H1 (cell line): ENCODE results near the gene ZFHX2. TPM values are rescaled to one million over a fixed set of nuclear protein-coding genes. Genes with fewer than 3 reads are reported as not detected.
A peak's percentile ranks its signal among the peaks of the same experiment; 100 is the strongest.

Experiments used
- CTCF ChIA-PET: fragments of 300-600 bp; sonication (Branson Sonifier 250); formaldehyde crosslinking; loops from one replicate; lab custom pipeline; 2021; ENCODE audit not compliant: partially characterized antibody; lab: Charles Lee
- POLR2A ChIA-PET: fragments of 300-600 bp; sonication (Branson Sonifier 250); formaldehyde crosslinking; loops from one replicate; lab custom pipeline; 2021; ENCODE audit warnings: inconsistent platforms; ENCODE audit not compliant: partially characterized antibody; lab: Charles Lee
- DNase-seq, 2 experiments: peaks; one replicate each; pipeline versions ENCODE4 v3.0.0 to v3.0.0-alpha.2; 2010 to 2022; ENCODE audit warnings: low spot score in 2 of 2, low read depth in 1 of 2, mixed read lengths in 1 of 2
- FAIRE-seq: peaks from 2 replicates; lab custom pipeline; 2011; peaks lifted over from hg19 to GRCh38; lab: Jason Lieb, UNC
- H2AFZ ChIP-seq: 2 replicates; pipeline ENCODE4 v1.8.1; 2012; ENCODE audit warnings: low read length, inconsistent platforms
- H2AK5ac ChIP-seq: 2 replicates; pipeline ENCODE4 v1.6.1; 2013; ENCODE audit warnings: low read depth, low read length
- H2BK120ac ChIP-seq: replicated peaks from 2 replicates; pipeline ENCODE3; 2013; ENCODE audit warnings: low read depth, low read length, inconsistent platforms
- H2BK12ac ChIP-seq: 2 replicates; pipeline ENCODE4 v1.6.1; 2013; ENCODE audit warnings: low read depth, low read length
- H2BK15ac ChIP-seq: 2 replicates; pipeline ENCODE4 v1.6.1; 2013; ENCODE audit warnings: low read length
- H2BK20ac ChIP-seq: 2 replicates; pipeline ENCODE4 v1.6.1; 2013; ENCODE audit warnings: low read length
- H2BK5ac ChIP-seq: 2 replicates; pipeline ENCODE4 v1.6.1; 2013; ENCODE audit warnings: low read depth, low read length
- H3K14ac ChIP-seq: 2 replicates; pipeline ENCODE4 v1.6.1; 2013; ENCODE audit warnings: inconsistent platforms; ENCODE audit not compliant: insufficient read length
- H3K18ac ChIP-seq: 2 replicates; pipeline ENCODE4 v1.6.1; 2013; ENCODE audit warnings: low read length; ENCODE audit errors: extremely low read depth
- H3K23ac ChIP-seq: 2 replicates; pipeline ENCODE4 v1.6.1; 2013; ENCODE audit warnings: inconsistent platforms; ENCODE audit not compliant: insufficient read length
- H3K23me2 ChIP-seq: 2 replicates; pipeline ENCODE4 v1.6.1; 2013; ENCODE audit warnings: low read depth, low read length
- H3K27ac ChIP-seq: 2 replicates; pipeline ENCODE4 v1.6.1; 2011; ENCODE audit warnings: low read depth, low read length, inconsistent platforms
- H3K27me3 ChIP-seq, 4 experiments: replicated peaks in 1 of 4; 1 replicate in 1 of 4; 2 replicates in 3 of 4; pipeline versions ENCODE4 v1.6.1 to v1.8.1; 2011 to 2013; ENCODE audit warnings: low read length in 3 of 4, mild to moderate bottlenecking in 3 of 4, inconsistent platforms in 2 of 4, mixed read lengths in 2 of 4, moderate library complexity in 1 of 4; ENCODE audit not compliant: control insufficient read depth in 3 of 4, insufficient read depth in 3 of 4; ENCODE audit errors: extremely low read depth in 1 of 4
- H3K36me3 ChIP-seq, 4 experiments: 2 replicates each; pipeline versions ENCODE4 v1.6.1 to v1.8.1; 2011 to 2013; ENCODE audit warnings: mild to moderate bottlenecking in 4 of 4, low read length in 3 of 4, moderate library complexity in 2 of 4, control low read depth in 1 of 4, inconsistent platforms in 1 of 4; ENCODE audit not compliant: insufficient read depth in 4 of 4, control insufficient read depth in 2 of 4
- H3K4ac ChIP-seq: replicated peaks from 2 replicates; pipeline ENCODE3; 2013; ENCODE audit warnings: low read length, low read depth, mixed read lengths, inconsistent platforms; ENCODE audit not compliant: insufficient read length
- H3K4me1 ChIP-seq, 4 experiments: replicated peaks in 1 of 4; 1 replicate in 1 of 4; 2 replicates in 3 of 4; pipeline versions ENCODE4 v1.6.1 to v1.8.1; 2011 to 2013; ENCODE audit warnings: low read length in 3 of 4, inconsistent platforms in 2 of 4, mixed read lengths in 1 of 4; ENCODE audit not compliant: insufficient read depth in 4 of 4, control insufficient read depth in 3 of 4
- H3K4me2 ChIP-seq, 2 experiments: 2 replicates each; pipeline versions ENCODE4 v1.6.1 to v1.8.1; 2011 to 2013; ENCODE audit warnings: low read depth in 2 of 2, low read length in 2 of 2, control low read depth in 1 of 2, inconsistent platforms in 1 of 2, mild to moderate bottlenecking in 1 of 2; ENCODE audit not compliant: insufficient read depth in 1 of 2
- H3K4me3 ChIP-seq, 4 experiments: fragments of 200-600, 300-600 bp in 1 of 4; sonication (generic), shearing (Covaris generic), sonication (Bioruptor Twin) in 1 of 4; 2 replicates each; pipeline versions ENCODE4 v1.5.1 to v1.8.1; 2011 to 2016; ENCODE audit warnings: low read length in 4 of 4, low read depth in 3 of 4, control low read depth in 2 of 4, inconsistent platforms in 2 of 4, mild to moderate bottlenecking in 2 of 4, mixed read lengths in 1 of 4, moderate library complexity in 1 of 4; ENCODE audit not compliant: insufficient read depth in 2 of 4; ENCODE audit errors: extremely low read depth in 1 of 4
- H3K56ac ChIP-seq: replicated peaks from 2 replicates; pipeline ENCODE3; 2013; ENCODE audit warnings: low read depth, mild to moderate bottlenecking, mixed read lengths, low read length, inconsistent platforms; ENCODE audit not compliant: insufficient read length
- H3K79me1 ChIP-seq: 2 replicates; pipeline ENCODE4 v1.6.1; 2013; ENCODE audit warnings: low read depth, low read length, control low read depth
- H3K79me2 ChIP-seq, 2 experiments: 2 replicates each; pipeline versions ENCODE4 v1.6.1 to v1.8.1; 2012 to 2013; ENCODE audit warnings: low read length in 2 of 2, mild to moderate bottlenecking in 2 of 2, inconsistent platforms in 1 of 2; ENCODE audit not compliant: insufficient read depth in 2 of 2, control insufficient read depth in 1 of 2
- H3K9ac ChIP-seq, 4 experiments: replicated peaks in 1 of 4; 1 replicate in 1 of 4; 2 replicates in 3 of 4; pipeline versions ENCODE4 v1.6.1 to v1.8.1; 2011 to 2013; ENCODE audit warnings: low read depth in 3 of 4, low read length in 3 of 4, control low read depth in 2 of 4, mild to moderate bottlenecking in 2 of 4, moderate library complexity in 2 of 4, inconsistent platforms in 1 of 4; ENCODE audit errors: extremely low read depth in 1 of 4
- H3K9me3 ChIP-seq, 2 experiments: 2 replicates each; pipeline versions ENCODE4 v1.6.1 to v1.8.1; 2012 to 2013; ENCODE audit warnings: mild to moderate bottlenecking in 2 of 2, moderate library complexity in 2 of 2, control low read depth in 1 of 2, inconsistent platforms in 1 of 2, low read depth in 1 of 2, low read length in 1 of 2, mixed read lengths in 1 of 2; ENCODE audit not compliant: insufficient read depth in 2 of 2
- H4K20me1 ChIP-seq, 2 experiments: replicated peaks in 1 of 2; 2 replicates each; pipeline versions ENCODE3 to v1.8.1; 2011 to 2013; ENCODE audit warnings: inconsistent platforms in 2 of 2, low read length in 2 of 2, mild to moderate bottlenecking in 1 of 2; ENCODE audit not compliant: insufficient read depth in 2 of 2, control insufficient read depth in 1 of 2
- H4K5ac ChIP-seq: 2 replicates; pipeline ENCODE4 v1.6.1; 2013; ENCODE audit warnings: low read length, low read depth, mixed read lengths, inconsistent platforms; ENCODE audit not compliant: insufficient read length
- H4K8ac ChIP-seq: 2 replicates; pipeline ENCODE4 v1.8.0; 2013; ENCODE audit warnings: mild to moderate bottlenecking, moderate library complexity, low read length, inconsistent platforms; ENCODE audit not compliant: insufficient read depth; ENCODE audit errors: extremely low read depth
- H4K91ac ChIP-seq: replicated peaks from 2 replicates; pipeline ENCODE3; 2013; ENCODE audit warnings: low read length, mixed read lengths, inconsistent platforms; ENCODE audit not compliant: insufficient read length
- ASH2L ChIP-seq: fragments of 200-600, 300-600 bp; sonication (generic); IDR thresholded peaks from one replicate; pipeline ENCODE4 v1.7.1; 2017; ENCODE audit warnings: low read length
- CEBPB ChIP-seq: IDR thresholded peaks from 2 replicates; pipeline ENCODE4 v1.6.1; 2012; ENCODE audit warnings: low read depth, low read length
- CHD1 ChIP-seq: IDR thresholded peaks from 2 replicates; pipeline ENCODE4 v1.6.1; 2012; ENCODE audit warnings: low read depth, low read length, improper control_type of control experiment
- CTBP2 ChIP-seq: IDR thresholded peaks from 2 replicates; pipeline ENCODE4 v1.7.0; 2011; ENCODE audit warnings: borderline replicate concordance, mild to moderate bottlenecking, moderate library complexity, mixed read lengths, low read length; ENCODE audit not compliant: insufficient read depth, insufficient read length
- E2F6 ChIP-seq: IDR thresholded peaks from 2 replicates; pipeline ENCODE4 v1.6.1; 2012; ENCODE audit warnings: inconsistent platforms
- KDM4A ChIP-seq: IDR thresholded peaks from one replicate; pipeline ENCODE4 v1.7.1; 2012; ENCODE audit warnings: low read depth, mild to moderate bottlenecking, moderate library complexity, low read length, inconsistent platforms; ENCODE audit not compliant: severe bottlenecking
- NANOG ChIP-seq: IDR thresholded peaks from 2 replicates; pipeline ENCODE4 v1.6.1; 2011; ENCODE audit warnings: low read length, low read depth, mild to moderate bottlenecking, inconsistent platforms; ENCODE audit not compliant: insufficient read depth, poor library complexity, severe bottlenecking
- TEAD4 ChIP-seq: IDR thresholded peaks from 2 replicates; pipeline ENCODE4 v1.6.1; 2012; ENCODE audit warnings: low read depth, low read length, inconsistent platforms, mixed read lengths
- YY1 ChIP-seq: IDR thresholded peaks from 2 replicates; pipeline ENCODE4 v1.6.1; 2011; ENCODE audit warnings: low read depth, mild to moderate bottlenecking, low read length
- whole genome bisulfite sequencing, 2 experiments: shearing (Covaris generic) in 1 of 2; methylation state at CpG; one replicate each; pipeline versions ENCODE4 v1.1.6 to v1.1.7; 2013 to 2015; ENCODE audit warnings: low lambda C conversion rate in 2 of 2, mixed read lengths in 2 of 2, inconsistent platforms in 1 of 2, low coverage in 1 of 2, missing lambda C conversion rate in 1 of 2; ENCODE audit not compliant: insufficient replicate concordance in 2 of 2, insufficient coverage in 1 of 2, insufficient read length in 1 of 2; ENCODE audit errors: extremely low coverage in 1 of 2, missing lambda C conversion rate in 1 of 2; 5-methylcytosine and 5-hydroxymethylcytosine counted together
- polyA plus RNA-seq, 7 experiments: library from polyadenylated mRNA; depleted of rRNA in 3 of 7; stranded (reverse) in 5 of 7; unstranded in 2 of 7; fragments of >200 nt in 5 of 7; fragments of 200-250 nt in 2 of 7; gene quantifications; 1 replicate in 5 of 7; 2 replicates in 1 of 7; 4 replicates in 1 of 7; pipeline versions ENCODE4 v1.2.1 to v1.2.3, GENCODE V29; 2011 to 2013; ENCODE audit warnings: missing spikeins in 2 of 7, mixed read lengths in 2 of 7
- total RNA-seq: library from RNA; stranded (reverse); fragmentation: NEBNext Ultra II Directional; extraction: Animal tissue kit (Norgen Biotek cat#: 25700); gene quantifications from 2 replicates; pipeline ENCODE4 v1.2.1, GENCODE V29; 2021
- TF ChIP-seq, protein P1 (sequence below): IDR thresholded peaks from 2 replicates; pipeline ENCODE4 v1.6.1; 2012; ENCODE audit warnings: inconsistent platforms

The ZFHX2 gene
- total and polyA plus RNA-seq, 2 of the 8 experiments (the other 6 are each of a cell fraction or from before 2014, with no cell fraction given), result 2.7 to 27.0 TPM

DNA sequence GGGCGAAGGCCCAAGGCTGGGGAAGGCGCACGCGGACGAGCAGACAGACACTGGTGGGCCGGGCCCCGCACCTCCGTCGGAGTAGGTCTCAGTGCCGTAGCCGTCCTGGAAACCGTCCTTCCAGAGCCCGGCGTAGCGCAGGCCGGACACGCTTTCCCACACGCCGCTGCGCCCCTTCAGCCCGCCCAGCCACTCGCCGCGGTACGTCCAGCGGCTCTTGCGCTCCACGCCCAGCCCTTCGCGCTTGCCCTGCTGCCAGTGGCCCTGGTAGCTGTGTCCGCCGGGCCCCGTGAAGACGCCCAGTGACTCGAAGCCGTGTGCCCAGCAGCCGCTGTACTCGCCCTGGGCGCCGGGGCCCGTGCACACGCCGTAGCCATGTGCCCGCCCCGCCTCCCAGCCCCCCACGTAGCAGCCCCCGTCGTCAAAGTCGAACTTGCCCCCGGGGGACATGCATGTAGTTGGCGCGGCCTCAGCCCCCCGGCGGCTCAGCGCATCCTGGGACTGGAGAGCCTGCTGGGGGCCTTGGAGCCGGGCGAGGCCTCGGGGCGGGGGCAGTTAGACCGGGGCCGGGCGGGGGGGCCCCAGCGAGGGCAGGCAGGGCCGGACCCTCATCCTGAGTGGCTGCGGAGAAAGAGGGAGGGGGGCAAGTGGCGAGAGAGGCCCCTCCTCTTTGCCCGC lies 25.6 kb upstream of the ZFHX2 start:
- no peak overlapping the region for H2AK5ac ChIP-seq
- H3K27me3 ChIP-seq, result peaks cover 17 to 29% (median 25%) of the 10 kb centered on the region in 4 experiments
- no peak overlapping the region for H3K27ac ChIP-seq
- no peak overlapping the region for H4K5ac ChIP-seq
- H4K8ac ChIP-seq, result peak overlapping the region; percentile 90; the same call in 1 of the 2 replicates
- no peak overlapping the region; the same call in 1 of the 2 replicates for H2BK15ac ChIP-seq
- ChIA-PET POLR2A (interaction anchor here (2.1 kb wide), 1 partner anchor 40 kb away, joined by 7 read pairs; no protein-coding TSS in a partner anchor), CTCF (no interaction called here)
- no peak overlapping the region; a peak in 2 of 7 replicates for H3K9ac ChIP-seq
- H3K79me1 ChIP-seq, result no peaks in the 10 kb centered on the region
- peak overlapping the region; percentile 30 for H2BK120ac ChIP-seq
- H2BK5ac ChIP-seq, result peak overlapping the region; percentile 85; the same call in 1 of the 2 replicates
- no peaks in the 10 kb centered on the region for H3K79me2 ChIP-seq
- no peak overlapping the region for H3K4ac ChIP-seq
- peaks cover 5 to 15% (median 9%) of the 10 kb centered on the region in 4 experiments; a peak in 6 of 7 replicates for H3K4me1 ChIP-seq
- 2% methylated on average over 20 of the region's 67 CpGs; no CpG with 5 or more reads in 1 of the 2 experiments for WGBS, 2 experiments
- peak overlapping the region; percentile 71 for H3K18ac ChIP-seq
- peaks cover 22% of the 10 kb centered on the region; the same call in 1 of the 2 replicates for H3K23me2 ChIP-seq
- FAIRE-seq (no peak), DNase-seq (peak in 1 of 2 experiments; percentile 77)
- H4K91ac ChIP-seq, result peak overlapping the region; percentile 34
- no peak overlapping the region for H2AFZ ChIP-seq
- peak overlapping the region; percentile 23 to 93 (median 54) for H3K4me3 ChIP-seq
- H3K23ac ChIP-seq, result no peak overlapping the region
- H4K20me1 ChIP-seq, result peaks cover 7 to 12% of the 10 kb centered on the region in 2 experiments
- H2BK12ac ChIP-seq, result peak overlapping the region; percentile 87; the same call in 1 of the 2 replicates
- H3K9me3 ChIP-seq, result no peaks in the 10 kb centered on the region
- H3K56ac ChIP-seq, result peak overlapping the region; percentile 42
- peaks cover 0 to 4% (median 0%) of the 10 kb centered on the region in 4 experiments; a peak in 1 of 8 replicates for H3K36me3 ChIP-seq
- H3K14ac ChIP-seq, result no peak overlapping the region
- no peak overlapping the region for H2BK20ac ChIP-seq
- TF ChIP-seq ASH2L (peak; percentile 61), CEBPB (no peak), KDM4A (peak; percentile 32), TEAD4 (no peak), YY1 (no peak), NANOG (no peak), CHD1 (no peak), CTBP2 (no peak), E2F6 (peak; percentile 63; the same call in 1 of the 2 replicates)
- TF ChIP-seq, protein P1, sequence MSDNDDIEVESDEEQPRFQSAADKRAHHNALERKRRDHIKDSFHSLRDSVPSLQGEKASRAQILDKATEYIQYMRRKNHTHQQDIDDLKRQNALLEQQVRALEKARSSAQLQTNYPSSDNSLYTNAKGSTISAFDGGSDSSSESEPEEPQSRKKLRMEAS, result peak; percentile 82
- peak overlapping the region; percentile 70 to 88 for H3K4me2 ChIP-seq
